HCT116 (cell line): ENCODE measurements around the gene CAPS. TPM values are rescaled to one million over a fixed set of nuclear protein-coding genes. Genes with fewer than 3 reads are reported as not detected.

ENCODE experiments used
- ATAC-seq: fragments of 200-7000 bp; cut with Tn5 transposase; 2 replicates; pipeline ENCODE4 v1.9.1; 2020; ENCODE audit warnings: mild to moderate bottlenecking, moderate library complexity
- BruUV-seq: library from RNA; stranded (reverse); fragments of 400-500 nt; replicated peaks from 2 replicates; lab custom pipeline; 2021; lab: Mats Ljungman, UMichigan
- CTCF ChIA-PET: fragments of 300-600 bp; sonication (Branson Sonifier 250); formaldehyde crosslinking; loops from one replicate; lab custom pipeline; 2021; ENCODE audit warnings: antibody characterized with exemption; lab: Charles Lee
- POLR2A ChIA-PET: fragments of 300-600, 350-600 bp; sonication (Branson Sonifier 250); formaldehyde crosslinking; loops from one replicate; lab custom pipeline; 2021; ENCODE audit warnings: antibody characterized with exemption; lab: Charles Lee
- RAD21 ChIA-PET, 2 experiments: fragments of 300-600 bp; sonication (Branson Sonifier 250); formaldehyde crosslinking; loops; one replicate each; lab custom pipeline; 2023; ENCODE audit warnings: low total read pairs in 2 of 2; ENCODE audit not compliant: uncharacterized antibody in 2 of 2, unreplicated experiment in 2 of 2, low non-redundant PET in 1 of 2; lab: Charles Lee
- DNase-seq: peaks from one replicate; pipeline ENCODE4 v3.0.0-alpha.2; 2010; ENCODE audit warnings: low read depth, low spot score
- H2AFZ ChIP-seq: fragments of 200-600 bp; shearing (Covaris generic), sonication (generic); 2 replicates; pipeline ENCODE4 v1.6.1; 2017; ENCODE audit warnings: low read depth, mixed run types, mixed read lengths, antibody characterized with exemption, low read length; ENCODE audit not compliant: poor library complexity, severe bottlenecking
- H3K27ac ChIP-seq: 2 replicates; pipeline ENCODE4 v1.5.1; 2012; ENCODE audit warnings: low read depth, low read length
- H3K27me3 ChIP-seq: fragments of 200-600 bp; sonication (generic); 2 replicates; pipeline ENCODE4 v1.6.1; 2016; ENCODE audit warnings: mixed run types, low read length, mixed read lengths; ENCODE audit not compliant: insufficient read depth
- H3K36me3 ChIP-seq, 2 experiments: fragments of 200-500 bp in 1 of 2; fragments of 200-600 bp in 1 of 2; sonication (Bioruptor generic) in 1 of 2; sonication (generic) in 1 of 2; 2 replicates each; pipeline versions ENCODE4 v1.5.1 to v1.6.1; 2014 to 2016; ENCODE audit warnings: low read length in 2 of 2, inconsistent platforms in 1 of 2, mixed read lengths in 1 of 2, mixed run types in 1 of 2; ENCODE audit not compliant: insufficient read depth in 2 of 2, control insufficient read depth in 1 of 2
- H3K4me1 ChIP-seq, 2 experiments: fragments of 200-600 bp in 1 of 2; sonication (generic) in 1 of 2; 2 replicates each; pipeline versions ENCODE4 v1.5.1 to v1.6.1; 2012 to 2017; ENCODE audit warnings: low read length in 2 of 2, inconsistent platforms in 1 of 2, mild to moderate bottlenecking in 1 of 2, mixed read lengths in 1 of 2, mixed run types in 1 of 2, moderate library complexity in 1 of 2; ENCODE audit not compliant: insufficient read depth in 2 of 2, control insufficient read depth in 1 of 2
- H3K4me2 ChIP-seq: fragments of 200-600 bp; sonication (generic); 2 replicates; pipeline ENCODE4 v1.6.1; 2017; ENCODE audit warnings: mixed run types, low read length, mixed read lengths
- H3K4me3 ChIP-seq, 2 experiments: fragments of 200-600 bp in 1 of 2; sonication (generic) in 1 of 2; replicated peaks in 1 of 2; 2 replicates each; pipeline ENCODE4 v1.5.1; 2011 to 2016; ENCODE audit warnings: low read length in 2 of 2, control low read depth in 1 of 2, low read depth in 1 of 2, mild to moderate bottlenecking in 1 of 2, mixed read lengths in 1 of 2, mixed run types in 1 of 2
- H3K79me2 ChIP-seq: fragments of 200-600 bp; sonication (generic); 2 replicates; pipeline ENCODE4 v1.6.1; 2017; ENCODE audit warnings: mild to moderate bottlenecking, mixed run types, low read length, moderate library complexity, mixed read lengths; ENCODE audit not compliant: insufficient read depth
- H3K9ac ChIP-seq: fragments of 200-600 bp; sonication (generic); 2 replicates; pipeline ENCODE4 v1.6.1; 2016; ENCODE audit warnings: low read length, mixed read lengths
- H3K9me2 ChIP-seq: fragments of 200-600 bp; sonication (generic), shearing (Covaris generic); 2 replicates; pipeline ENCODE4 v1.6.1; 2017; ENCODE audit warnings: mixed run types, mild to moderate bottlenecking, moderate library complexity; ENCODE audit not compliant: insufficient read depth
- H3K9me3 ChIP-seq, 2 experiments: fragments of 200-500 bp in 1 of 2; fragments of 200-600 bp in 1 of 2; sonication (Bioruptor generic) in 1 of 2; sonication (generic) in 1 of 2; 2 replicates each; pipeline ENCODE4 v1.6.1; 2014 to 2017; ENCODE audit warnings: low read length in 2 of 2, mixed read lengths in 2 of 2, inconsistent platforms in 1 of 2, low read depth in 1 of 2, mild to moderate bottlenecking in 1 of 2, mixed run types in 1 of 2, moderate library complexity in 1 of 2; ENCODE audit not compliant: control insufficient read depth in 1 of 2, insufficient read depth in 1 of 2
- H4K20me1 ChIP-seq: fragments of 200-600 bp; sonication (generic), shearing (Covaris generic); 2 replicates; pipeline ENCODE4 v1.6.1; 2017; ENCODE audit warnings: mixed run types, mild to moderate bottlenecking, moderate library complexity; ENCODE audit not compliant: insufficient read depth
- ATF3 ChIP-seq: IDR thresholded peaks from 2 replicates; pipeline ENCODE4 v1.6.1; 2012
- CBX3 ChIP-seq: IDR thresholded peaks from 2 replicates; pipeline ENCODE4 v1.6.1; 2012; ENCODE audit warnings: low read depth
- CTCF ChIP-seq, 3 experiments: fragments of 200-600 bp in 1 of 3; sonication (generic) in 1 of 3; IDR thresholded peaks in 2 of 3; conservative IDR thresholded peaks in 1 of 3; 2 replicates each; pipeline ENCODE4 v1.5.1; 2012 to 2017; ENCODE audit warnings: low read depth in 2 of 3, low read length in 2 of 3, antibody characterized with exemption in 1 of 3, borderline replicate concordance in 1 of 3, control low read depth in 1 of 3, mild to moderate bottlenecking in 1 of 3, mixed read lengths in 1 of 3, mixed run types in 1 of 3, moderate library complexity in 1 of 3; ENCODE audit not compliant: insufficient read depth in 1 of 3
- FOSL1 ChIP-seq: IDR thresholded peaks from 2 replicates; pipeline ENCODE4 v1.6.1; 2012; ENCODE audit warnings: low read depth
- POLR2AphosphoS5 ChIP-seq: IDR thresholded peaks from 2 replicates; pipeline ENCODE4 v1.6.1; 2011; ENCODE audit warnings: mild to moderate bottlenecking, low read depth, low read length, moderate library complexity
- SP1 ChIP-seq: IDR thresholded peaks from 2 replicates; pipeline ENCODE4 v1.6.1; 2012; ENCODE audit warnings: low read depth
- ZFX ChIP-seq: fragments of 450-650 bp; IDR thresholded peaks from 2 replicates; pipeline ENCODE4 v1.6.1; 2017
- ZNF274 ChIP-seq: fragments of 200-500 bp; sonication (Bioruptor generic); IDR thresholded peaks from 2 replicates; pipeline ENCODE4 v1.6.1; 2014; ENCODE audit warnings: mild to moderate bottlenecking, low read depth, low read length, inconsistent platforms
- intact Hi-C: fragments of 100-400 bp; cut with micrococcal nuclease; formaldehyde crosslinking; loops from 2 replicates; pipeline ENCODE4 v1.10.0; 2022
- total RNA-seq: library from RNA; stranded (reverse); gene quantifications from one replicate; pipeline ENCODE4 v1.2.1, GENCODE V29; 2021; ENCODE audit not compliant: unreplicated experiment

Gene CAPS
- total RNA-seq, 1 experiment from 2014 or later: 2.5 TPM

- no peaks in the 10 kb centered on the region for H3K9me3 ChIP-seq
- peaks cover 10 to 39% of the 10 kb centered on the region in 2 experiments; a peak in 3 of 4 replicates for H3K36me3 ChIP-seq
- peaks cover 30% of the 10 kb centered on the region; the same call in 1 of the 2 replicates for H3K79me2 ChIP-seq
- no peak for DNase-seq
- POLR2A ChIA-PET: no interaction called here
- H3K4me2 ChIP-seq: no peak overlapping the region
- H3K9me2 ChIP-seq: no peaks in the 10 kb centered on the region
- no peaks in the 10 kb centered on the region for H3K4me1 ChIP-seq
- H3K9ac ChIP-seq: no peak overlapping the region
- no peaks in the 10 kb centered on the region for H3K27me3 ChIP-seq
- intact Hi-C loops: no loop called here
- H3K4me3 ChIP-seq: no peak overlapping the region
- H4K20me1 ChIP-seq: no peaks in the 10 kb centered on the region
- CTCF ChIA-PET: no interaction called here
- no peak overlapping the region for H3K27ac ChIP-seq
- no peak overlapping the region for H2AFZ ChIP-seq
- BruUV-seq: no TSS peak
- RAD21 ChIA-PET: no interaction called here
- ATAC-seq: no peak
- no peak for TF ChIP-seq ZFX
- TF ChIP-seq SP1: no peak
- TF ChIP-seq FOSL1: no peak
- no peak for TF ChIP-seq POLR2AphosphoS5
- TF ChIP-seq CTCF (IDR thresholded peaks at IDR 0.05 in 2 of 3, conservative IDR thresholded peaks at IDR 0.05 in 1 of 3; ENCODE audit: borderline replicate concordance in 1 of 3, insufficient read depth in 1 of 3, low read depth in 2 of 3, low read length in 2 of 3): no peak
- no peak for TF ChIP-seq CBX3
- TF ChIP-seq ZNF274: no peak
- TF ChIP-seq ATF3: no peak
Observed at GRCh38 chr19:5934774-5935472, 20.9 kb downstream of the CAPS start.
